ENCODE data around the gene CXCL10. TPM values are rescaled to one million over a fixed set of nuclear protein-coding genes. Genes with fewer than 3 reads are reported as not detected.

CXCL10 gene
- total RNA-seq, 4 donors from 2014 or later, result 0.35 to 8.9 (median 0.55) TPM

DNA sequence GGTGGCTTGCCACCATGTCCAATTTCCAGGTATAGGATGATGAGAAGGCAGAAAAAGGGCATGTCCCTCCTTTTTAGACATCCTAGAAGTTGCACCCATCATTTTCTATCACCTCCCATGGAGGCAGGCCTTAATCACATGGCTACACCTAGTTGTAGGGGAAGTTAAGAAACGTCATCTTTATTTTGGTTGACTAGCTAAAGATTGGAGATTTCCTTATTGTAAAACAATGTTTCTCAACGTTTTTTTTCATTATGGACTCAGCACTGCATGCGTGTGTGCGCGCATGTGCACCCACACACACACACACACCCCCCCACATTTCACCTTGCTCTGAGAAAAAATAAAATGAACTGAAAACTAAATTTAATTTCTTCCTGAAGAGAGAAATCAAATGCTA, 14.0 kb downstream of the CXCL10 start:
- WGBS, 2 donors, result 87 to 88% methylated on average over 5 of the region's 5 CpGs
- Histone ChIP-seq H3K27me3 (no peaks in the 10 kb centered on the region), H3K27ac (no peak overlapping the region), H3K9me3 (no peaks in the 10 kb centered on the region), H3K4me1 (peaks cover 6 to 20% (median 13%) of the 10 kb centered on the region in 3 donors), H3K36me3 (no peaks in the 10 kb centered on the region), H3K4me3 (no peak overlapping the region)
- intact Hi-C loops (cut with DNase I), result no loop called here
- no peak for DNase-seq
- TF ChIP-seq, protein P1, sequence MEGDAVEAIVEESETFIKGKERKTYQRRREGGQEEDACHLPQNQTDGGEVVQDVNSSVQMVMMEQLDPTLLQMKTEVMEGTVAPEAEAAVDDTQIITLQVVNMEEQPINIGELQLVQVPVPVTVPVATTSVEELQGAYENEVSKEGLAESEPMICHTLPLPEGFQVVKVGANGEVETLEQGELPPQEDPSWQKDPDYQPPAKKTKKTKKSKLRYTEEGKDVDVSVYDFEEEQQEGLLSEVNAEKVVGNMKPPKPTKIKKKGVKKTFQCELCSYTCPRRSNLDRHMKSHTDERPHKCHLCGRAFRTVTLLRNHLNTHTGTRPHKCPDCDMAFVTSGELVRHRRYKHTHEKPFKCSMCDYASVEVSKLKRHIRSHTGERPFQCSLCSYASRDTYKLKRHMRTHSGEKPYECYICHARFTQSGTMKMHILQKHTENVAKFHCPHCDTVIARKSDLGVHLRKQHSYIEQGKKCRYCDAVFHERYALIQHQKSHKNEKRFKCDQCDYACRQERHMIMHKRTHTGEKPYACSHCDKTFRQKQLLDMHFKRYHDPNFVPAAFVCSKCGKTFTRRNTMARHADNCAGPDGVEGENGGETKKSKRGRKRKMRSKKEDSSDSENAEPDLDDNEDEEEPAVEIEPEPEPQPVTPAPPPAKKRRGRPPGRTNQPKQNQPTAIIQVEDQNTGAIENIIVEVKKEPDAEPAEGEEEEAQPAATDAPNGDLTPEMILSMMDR (IDR thresholded peaks at IDR 0.05), result no peak
- no peak for TF ChIP-seq POLR2A (IDR thresholded peaks at IDR 0.05)

DNA sequence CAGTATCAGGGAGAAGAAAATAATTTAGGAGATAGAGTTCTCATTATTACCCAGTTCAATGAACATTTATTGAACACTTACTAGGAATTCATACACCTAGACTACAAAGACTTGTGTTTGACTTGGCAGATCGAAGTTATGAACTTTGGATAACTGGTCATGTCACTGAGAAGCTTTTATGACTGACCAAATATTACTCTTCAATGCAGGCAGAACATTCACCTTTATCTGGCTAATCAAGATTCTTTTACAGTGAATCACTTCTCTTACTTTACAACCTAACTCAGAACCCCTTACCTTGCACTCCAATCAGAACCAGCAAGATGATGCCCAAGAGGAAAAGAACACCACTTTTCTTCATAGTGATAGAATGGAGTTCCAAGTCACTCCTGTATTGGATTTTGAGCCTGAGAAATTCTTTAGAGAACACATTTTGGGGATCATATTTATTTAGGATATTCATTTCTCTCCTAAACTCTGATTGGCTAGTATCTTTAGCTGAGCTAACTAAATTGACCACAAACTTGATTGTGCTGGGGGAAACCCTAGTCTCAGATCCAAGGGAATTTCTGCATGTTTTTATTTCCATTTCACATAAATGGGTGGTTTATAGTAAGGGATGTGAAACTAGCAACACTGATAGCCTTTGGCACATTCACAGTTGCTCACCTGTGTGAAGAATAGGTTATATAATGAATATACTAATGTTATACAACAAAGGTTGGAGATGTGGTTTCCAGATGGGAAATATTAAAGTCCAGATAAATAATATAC, 16.0 kb downstream of the CXCL10 start, which contains the start of gene CXCL9:
CXCL9 (minus strand) TSS at position 421 of the 774 bp plus-strand sequence; CDS start at position 361, 60 bp downstream.
- intact Hi-C loops (cut with DNase I), result no loop called here
- DNase-seq, result no peak
- H3K36me3 ChIP-seq, result no peaks in the 10 kb centered on the region
- H3K4me1 ChIP-seq, result peaks cover 6 to 12% (median 10%) of the 10 kb centered on the region in 3 donors
- H3K4me3 ChIP-seq, result no peak within 1 kb of the TSS
- WGBS, 2 donors, result 17 to 55% methylated on average over 1 of the region's 1 CpG
- H3K9me3 ChIP-seq, result no peaks in the 10 kb centered on the region
- TF ChIP-seq, protein P1 (IDR thresholded peaks at IDR 0.05), result no peak
- no peak for TF ChIP-seq POLR2A (IDR thresholded peaks at IDR 0.05)
- no peaks in the 10 kb centered on the region for H3K27me3 ChIP-seq
- no peak within 1 kb of the TSS for H3K27ac ChIP-seq

DNA sequence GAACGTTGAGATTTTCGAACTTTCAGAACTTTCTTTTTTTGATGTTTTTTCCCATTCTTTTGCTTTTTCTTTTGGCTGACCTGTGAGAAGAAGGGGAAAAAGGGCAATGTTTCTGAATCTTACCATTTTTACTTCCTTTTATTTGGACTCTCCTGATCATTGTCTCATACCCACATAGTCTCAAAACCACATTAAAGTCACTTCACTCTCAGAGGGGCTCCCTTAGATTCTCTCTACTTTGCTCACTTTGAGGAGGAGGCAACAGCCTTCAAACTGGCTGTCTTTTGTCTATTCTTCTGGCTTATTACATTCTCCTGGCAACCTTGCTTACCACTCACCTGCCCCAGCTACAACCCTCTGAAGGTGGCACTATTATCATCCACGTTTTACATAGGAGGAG, 19.7 kb downstream of the CXCL10 start:
- Histone ChIP-seq H3K27ac (no peak overlapping the region), H3K4me1 (no peaks in the 10 kb centered on the region), H3K9me3 (no peaks in the 10 kb centered on the region), H3K36me3 (no peaks in the 10 kb centered on the region), H3K4me3 (no peak overlapping the region), H3K27me3 (no peaks in the 10 kb centered on the region)
- no peak for DNase-seq
- WGBS, 2 donors, result 81 to 90% methylated on average over 3 of the region's 3 CpGs
- TF ChIP-seq, protein P1 (IDR thresholded peaks at IDR 0.05), result no peak
- TF ChIP-seq POLR2A (IDR thresholded peaks at IDR 0.05), result no peak
- intact Hi-C loops (cut with DNase I), result no loop called here

DNA sequence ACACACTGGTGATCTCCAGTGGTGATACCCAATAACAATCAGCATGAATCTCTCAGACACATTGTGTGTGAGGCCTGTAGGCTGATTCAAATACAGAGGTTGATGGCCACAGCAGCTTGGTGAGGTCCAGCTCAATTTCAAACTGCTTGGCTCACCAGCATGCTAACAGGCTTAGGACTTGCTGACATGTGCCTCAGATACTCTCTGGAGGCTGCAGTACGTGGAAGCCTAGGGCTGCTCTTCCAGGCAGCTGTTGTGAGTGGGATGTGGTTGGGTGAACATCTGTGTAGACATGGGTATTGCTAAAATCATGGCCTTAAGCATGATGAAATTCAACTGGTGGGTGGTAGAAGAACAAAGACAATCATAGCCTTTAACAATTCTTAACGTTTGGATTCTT, 20.3 kb downstream of the CXCL10 start:
- Histone ChIP-seq H3K27ac (no peak overlapping the region), H3K36me3 (no peaks in the 10 kb centered on the region), H3K27me3 (no peaks in the 10 kb centered on the region), H3K4me1 (no peaks in the 10 kb centered on the region), H3K4me3 (no peak overlapping the region), H3K9me3 (no peaks in the 10 kb centered on the region)
- DNase-seq, result no peak
- no peak for TF ChIP-seq POLR2A (IDR thresholded peaks at IDR 0.05)
- TF ChIP-seq, protein P1 (IDR thresholded peaks at IDR 0.05), result no peak
- 39 to 44% methylated on average over 2 of the region's 2 CpGs for WGBS, 2 donors
- intact Hi-C loops (cut with DNase I), result no loop called here

DNA sequence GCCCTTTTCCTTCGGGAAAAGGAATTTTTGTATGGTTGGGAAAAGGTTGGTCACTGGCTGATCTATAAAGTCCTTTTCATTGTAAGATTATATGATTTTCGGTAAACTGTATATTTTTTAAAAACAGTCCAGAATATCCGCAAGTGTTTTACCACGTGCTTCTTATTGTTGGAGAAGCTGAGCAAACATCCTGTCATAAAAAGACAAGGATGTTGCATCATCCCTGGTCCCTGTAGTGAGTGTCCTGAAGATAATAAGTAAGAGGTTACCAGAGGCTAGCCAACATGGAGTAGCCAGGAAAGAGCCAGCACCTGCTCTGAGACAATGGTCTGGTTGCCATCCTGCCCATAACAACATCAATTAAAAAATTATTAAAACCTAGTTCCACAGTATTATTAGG, 21.1 kb downstream of the CXCL10 start:
- no peak overlapping the region for H3K27ac ChIP-seq
- no peaks in the 10 kb centered on the region for H3K27me3 ChIP-seq
- H3K36me3 ChIP-seq, result no peaks in the 10 kb centered on the region
- no peaks in the 10 kb centered on the region for H3K9me3 ChIP-seq
- H3K4me1 ChIP-seq, result no peaks in the 10 kb centered on the region
- intact Hi-C loops (cut with DNase I), result no loop called here
- TF ChIP-seq, protein P1 (IDR thresholded peaks at IDR 0.05), result no peak
- TF ChIP-seq POLR2A (IDR thresholded peaks at IDR 0.05), result no peak
- H3K4me3 ChIP-seq, result no peak overlapping the region
- 56 to 63% methylated on average over 4 of the region's 4 CpGs for WGBS, 2 donors
- no peak for DNase-seq
